GM20000 (cell line): ENCODE measurements around the gene PKN3.

ENCODE experiments used
- DNase-seq: peaks from one replicate; pipeline ENCODE4 v3.0.0; 2012; ENCODE audit warnings: low spot score
- CTCF ChIP-seq: IDR thresholded peaks from 2 replicates; pipeline ENCODE4 v1.5.1; 2012; ENCODE audit warnings: mild to moderate bottlenecking, control low read depth; ENCODE audit errors: extremely low read depth, missing control alignments

The PKN3 gene

GRCh38 chr9:128750926-128751595 lies 48.8 kb downstream of the PKN3 start:
- no peak for DNase-seq
- TF ChIP-seq CTCF = no peak

GRCh38 chr9:128753627-128754026 lies 51.3 kb downstream of the PKN3 start:
- TF ChIP-seq CTCF = no peak
- DNase-seq = no peak

DNA sequence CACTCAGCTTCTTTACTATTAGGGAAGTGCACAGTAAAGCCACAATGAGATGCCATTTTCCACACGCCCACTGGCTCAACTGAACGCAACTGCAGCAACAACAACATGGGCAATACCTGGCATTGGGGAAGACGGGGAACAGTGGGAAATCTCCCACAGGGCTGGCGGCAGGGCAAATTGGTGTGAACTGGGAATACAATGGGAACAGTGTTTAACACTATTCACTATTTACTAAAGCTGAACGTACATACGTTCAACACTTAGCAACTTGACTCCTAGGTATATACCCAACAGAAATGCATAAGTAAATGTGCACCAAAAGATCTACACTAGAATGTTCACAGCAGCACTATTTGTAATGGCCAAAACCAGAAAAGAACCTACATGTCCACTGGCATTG lies 55.3 kb downstream of the PKN3 start:
- DNase-seq = no peak
- no peak for TF ChIP-seq CTCF

GRCh38 chr9:128762671-128763449 lies 60.6 kb downstream of the PKN3 start:
- no peak for DNase-seq
- TF ChIP-seq CTCF = no peak

DNA sequence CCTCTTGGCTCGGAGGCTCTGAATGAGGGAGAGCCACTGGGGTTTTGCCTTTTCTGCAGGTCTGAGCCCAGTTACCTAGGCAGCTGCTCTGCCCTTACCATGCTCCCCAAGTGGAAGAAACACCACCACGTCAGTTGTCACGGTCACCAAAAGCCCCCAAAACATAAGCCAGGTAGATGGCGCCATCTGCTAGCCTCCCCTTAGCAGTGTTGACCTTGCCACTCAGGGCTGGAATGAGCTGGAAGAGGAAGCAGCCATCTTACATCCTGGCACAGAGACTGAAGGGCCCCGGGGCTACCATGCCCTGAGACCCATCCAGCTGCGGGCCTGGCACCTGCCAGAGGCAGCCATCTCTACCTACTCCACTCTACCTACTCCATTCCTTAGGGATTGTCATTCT lies 62.1 kb downstream of the PKN3 start:
- no peak for DNase-seq

DNA sequence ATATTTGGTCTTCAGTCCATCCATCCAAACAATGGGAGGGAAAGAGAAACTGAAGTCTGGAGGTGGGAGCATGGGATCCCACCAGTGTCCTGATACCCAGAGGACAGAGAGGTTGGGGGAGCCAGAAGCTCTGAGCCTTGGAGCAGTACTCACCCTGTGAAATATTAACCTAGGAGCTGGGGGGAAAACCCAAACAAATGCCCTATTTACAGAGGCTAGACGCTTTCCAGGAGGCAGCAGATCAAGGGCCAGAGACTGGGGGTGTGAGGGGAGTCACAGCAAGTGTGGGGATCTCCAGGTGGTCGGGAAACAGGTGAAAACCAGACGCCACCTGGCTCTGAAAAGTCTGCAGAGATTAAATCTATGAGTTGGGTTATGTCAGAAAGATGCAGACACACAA lies 63.2 kb downstream of the PKN3 start:
- no peak for DNase-seq
- no peak for TF ChIP-seq CTCF

More for the DNA sequence above, 62.1 kb downstream of the PKN3 start:
- no peak for TF ChIP-seq CTCF

DNA sequence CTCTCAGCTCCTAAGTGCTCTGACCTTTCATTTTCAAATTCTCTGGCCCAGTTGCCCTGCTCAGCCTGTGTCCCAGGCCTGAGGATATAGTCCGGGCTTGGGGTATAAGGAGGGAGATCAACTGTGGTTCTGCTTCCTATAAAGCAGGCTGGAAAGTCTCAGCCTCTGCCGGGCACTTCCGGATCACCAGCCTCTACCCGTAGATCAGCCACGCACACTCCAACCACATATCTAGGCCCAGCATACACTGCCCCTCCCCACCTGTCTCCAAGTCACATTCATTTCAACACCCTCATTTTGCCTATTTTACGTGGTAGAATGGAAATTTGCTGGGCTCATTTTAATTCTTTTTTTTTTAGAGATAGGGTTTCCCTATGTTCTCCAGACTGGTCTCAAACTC lies 66.3 kb downstream of the PKN3 start:
- DNase-seq = no peak
- no peak for TF ChIP-seq CTCF
